Lung (tissue), 12 donors: ENCODE data around the gene PPP1R12C. TPM values are rescaled to one million over a fixed set of nuclear protein-coding genes. Genes with fewer than 3 reads are reported as not detected.

Experiments
- ATAC-seq: fragments of 200-7000 bp; cut with Tn5 transposase; one replicate; pipeline ENCODE4 v1.9.1; 2020; ENCODE audit warnings: moderate number of reproducible peaks; ENCODE audit not compliant: insufficient read depth, low FRiP score
- DNase-seq, 3 donors: peaks; one replicate each; pipeline ENCODE4 v3.0.0-alpha.2; 2013 to 2017
- H3K27ac ChIP-seq, 2 donors: one replicate each; pipeline ENCODE4 v1.5.1; 2013; ENCODE audit warnings: mild to moderate bottlenecking in 2 of 2, moderate library complexity in 2 of 2, control low read depth in 1 of 2, inconsistent platforms in 1 of 2, low read depth in 1 of 2, low read length in 1 of 2
- H3K27me3 ChIP-seq, 3 donors: one replicate each; pipeline ENCODE4 v1.5.1; 2013; ENCODE audit warnings: low read length in 2 of 3; ENCODE audit not compliant: control insufficient read depth in 3 of 3, insufficient read depth in 3 of 3
- H3K36me3 ChIP-seq, 4 donors: one replicate each; pipeline ENCODE4 v1.5.1; 2013; ENCODE audit warnings: low read length in 4 of 4, mild to moderate bottlenecking in 1 of 4, moderate library complexity in 1 of 4; ENCODE audit not compliant: control insufficient read depth in 4 of 4, insufficient read depth in 4 of 4
- H3K4me1 ChIP-seq, 5 donors: one replicate each; pipeline ENCODE4 v1.5.1; 2013; ENCODE audit warnings: low read length in 5 of 5, mild to moderate bottlenecking in 2 of 5, moderate library complexity in 1 of 5; ENCODE audit not compliant: control insufficient read depth in 5 of 5, insufficient read depth in 5 of 5
- H3K4me3 ChIP-seq: one replicate; pipeline ENCODE4 v1.5.1; 2013; ENCODE audit warnings: mild to moderate bottlenecking, control low read depth, moderate library complexity
- H3K9ac ChIP-seq, 2 donors: one replicate each; pipeline ENCODE4 v1.5.1; 2013; ENCODE audit warnings: low read length in 2 of 2, control low read depth in 1 of 2; ENCODE audit not compliant: insufficient read depth in 1 of 2
- H3K9me3 ChIP-seq, 4 donors: one replicate each; pipeline ENCODE4 v1.5.1; 2013; ENCODE audit warnings: low read length in 3 of 4, mild to moderate bottlenecking in 1 of 4, moderate library complexity in 1 of 4; ENCODE audit not compliant: control insufficient read depth in 4 of 4, insufficient read depth in 3 of 4
- CTCF ChIP-seq: IDR thresholded peaks from 2 replicates; pipeline ENCODE4 v1.5.1; 2012; ENCODE audit warnings: mild to moderate bottlenecking; ENCODE audit errors: control extremely low read depth, extremely low read depth
- WGBS, 2 donors: extraction: QIAGEN DNeasy Blood & Tissue Kit; methylation state at CpG; one replicate each; pipeline ENCODE4 v1.1.7; 2013; 5-methylcytosine and 5-hydroxymethylcytosine counted together
- polyA plus RNA-seq, 2 donors: library from polyadenylated mRNA; stranded (reverse); fragments of 200-250 nt; gene quantifications; one replicate each; pipeline ENCODE4 v1.2.1, GENCODE V29; 2013
- total RNA-seq, 2 donors: library from RNA; depleted of rRNA in 1 of 2; stranded (reverse); fragments of >200 nt in 1 of 2; gene quantifications; one replicate each; pipeline ENCODE4 v1.2.1, GENCODE V29; 2014 to 2021
- donor health status: control.
- donor health status: control.
- donor health status: Bipolar disorder and iron deficiency.
- donor health status: healthy.
- donor health status: DM: yes; HTN: yes; CAD: no.

Gene PPP1R12C
- total and polyA plus RNA-seq, 4 donors: 47.4 to 163 (median 111) TPM

GRCh38 chr19:55048446-55048845, 69.0 kb downstream of the PPP1R12C start:
- peaks cover 0 to 1% (median 0%) of the 10 kb centered on the region in 5 donors for H3K4me1 ChIP-seq
- ATAC-seq (no peak), DNase-seq (no peak)
- no peaks in the 10 kb centered on the region for H3K27me3 ChIP-seq
- TF ChIP-seq CTCF: no peak
- peaks cover 0 to 64% (median 7%) of the 10 kb centered on the region in 4 donors for H3K36me3 ChIP-seq
- no peak overlapping the region for H3K27ac ChIP-seq
- no peak overlapping the region for H3K4me3 ChIP-seq
- H3K9me3 ChIP-seq: no peaks in the 10 kb centered on the region
- no peak overlapping the region for H3K9ac ChIP-seq
- WGBS, 2 donors: 96 to 98% methylated on average over 15 of the region's 15 CpGs

GRCh38 chr19:55047951-55048350, 69.5 kb downstream of the PPP1R12C start:
- no peak overlapping the region for H3K9ac ChIP-seq
- no peak overlapping the region for H3K27ac ChIP-seq
- no peak for TF ChIP-seq CTCF
- H3K4me1 ChIP-seq: peaks cover 0 to 1% (median 0%) of the 10 kb centered on the region in 5 donors
- no peak overlapping the region for H3K4me3 ChIP-seq
- no peaks in the 10 kb centered on the region for H3K9me3 ChIP-seq
- no peaks in the 10 kb centered on the region for H3K27me3 ChIP-seq
- peaks cover 0 to 61% (median 5%) of the 10 kb centered on the region in 4 donors for H3K36me3 ChIP-seq
- WGBS, 2 donors: 95% methylated on average over 12 of the region's 12 CpGs
- DNase-seq (no peak), ATAC-seq (no peak)

GRCh38 chr19:55046975-55047622, 70.3 kb downstream of the PPP1R12C start:
- no peaks in the 10 kb centered on the region for H3K9me3 ChIP-seq
- H3K27ac ChIP-seq: no peak overlapping the region
- peaks cover 0 to 1% (median 0%) of the 10 kb centered on the region in 5 donors for H3K4me1 ChIP-seq
- no peak for TF ChIP-seq CTCF
- H3K27me3 ChIP-seq: no peaks in the 10 kb centered on the region
- ATAC-seq (no peak), DNase-seq (no peak)
- peaks cover 0 to 61% (median 5%) of the 10 kb centered on the region in 4 donors for H3K36me3 ChIP-seq
- WGBS, 2 donors: 92 to 93% methylated on average over 17 of the region's 17 CpGs
- no peak overlapping the region for H3K9ac ChIP-seq
- H3K4me3 ChIP-seq: no peak overlapping the region
